CD4-positive, alpha-beta T cell treated with Interleukin-15 for 1 hour (primary cell): ENCODE data around the gene HFE.

Experiments
- DNase-seq: peaks from one replicate; pipeline ENCODE4 v3.0.0-alpha.2; 2020

HFE gene

DNA sequence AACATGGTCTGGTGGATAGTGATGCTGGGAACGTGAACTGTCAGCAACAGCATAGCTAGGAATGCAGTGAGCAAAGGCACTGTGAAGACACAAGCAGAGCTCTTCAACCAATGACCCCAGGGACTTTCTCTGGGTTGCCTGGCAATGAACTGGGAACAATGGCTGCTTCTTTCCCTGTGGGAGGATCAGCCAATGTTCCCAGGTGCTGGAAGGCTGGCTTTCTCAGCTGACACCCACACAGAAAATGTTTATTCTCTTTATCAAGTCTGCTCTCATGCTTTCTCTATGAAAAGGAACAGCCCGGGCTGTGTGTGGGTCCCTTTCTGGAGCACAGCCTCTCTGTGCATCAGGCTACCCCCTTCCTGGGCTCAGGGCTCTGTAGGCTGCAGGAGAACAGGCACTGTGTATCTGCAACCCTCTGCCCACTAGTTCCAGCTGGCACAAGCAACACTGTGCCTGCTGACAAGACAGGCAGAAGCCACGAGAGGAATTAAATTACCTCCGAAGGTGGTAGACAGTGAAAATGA is 54.2 kb downstream of the HFE start:
- DNase-seq: no peak

- no peak for DNase-seq
These were observed 54.8 kb downstream of the HFE start for GRCh38 chr6:26142026-26142425.
